ENCODE measurements around the gene EMILIN1.
"Not testable (repeated sequence)": the region's sequence is repeated elsewhere in the genome, so short reads cannot be mapped to it uniquely, and the experiment has no call there.

EMILIN1 gene

DNA sequence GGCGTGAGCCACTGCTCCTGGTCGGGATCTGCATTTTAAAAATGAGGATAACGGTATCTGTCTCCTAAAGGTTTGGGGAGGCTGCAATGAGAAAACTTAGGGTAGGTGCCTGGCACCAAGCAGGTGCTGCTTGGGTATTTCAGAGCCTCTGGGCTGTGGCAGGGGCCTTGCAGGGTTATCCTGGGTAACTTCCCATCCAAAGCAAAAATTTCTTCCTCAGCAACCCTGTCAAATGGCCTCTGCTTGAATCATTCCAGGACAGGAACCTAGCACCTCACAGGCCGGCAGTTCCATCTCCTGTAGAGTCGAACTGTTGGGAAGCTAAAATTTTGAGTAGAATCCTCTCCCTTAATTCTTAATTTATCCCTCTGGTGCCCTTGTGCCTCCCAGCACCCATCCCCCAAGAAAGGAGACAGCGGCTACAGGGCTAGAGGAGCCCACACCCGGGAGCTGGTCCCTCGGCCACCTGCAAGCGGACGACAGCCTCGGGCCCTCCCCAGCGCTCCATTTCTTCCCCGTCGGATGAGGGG is 39.6 kb downstream of the EMILIN1 start:
- DNase-seq (ENCODE audit: extremely low spot score, insufficient read length, low read depth) (no peak), FAIRE-seq (no peak)

DNA sequence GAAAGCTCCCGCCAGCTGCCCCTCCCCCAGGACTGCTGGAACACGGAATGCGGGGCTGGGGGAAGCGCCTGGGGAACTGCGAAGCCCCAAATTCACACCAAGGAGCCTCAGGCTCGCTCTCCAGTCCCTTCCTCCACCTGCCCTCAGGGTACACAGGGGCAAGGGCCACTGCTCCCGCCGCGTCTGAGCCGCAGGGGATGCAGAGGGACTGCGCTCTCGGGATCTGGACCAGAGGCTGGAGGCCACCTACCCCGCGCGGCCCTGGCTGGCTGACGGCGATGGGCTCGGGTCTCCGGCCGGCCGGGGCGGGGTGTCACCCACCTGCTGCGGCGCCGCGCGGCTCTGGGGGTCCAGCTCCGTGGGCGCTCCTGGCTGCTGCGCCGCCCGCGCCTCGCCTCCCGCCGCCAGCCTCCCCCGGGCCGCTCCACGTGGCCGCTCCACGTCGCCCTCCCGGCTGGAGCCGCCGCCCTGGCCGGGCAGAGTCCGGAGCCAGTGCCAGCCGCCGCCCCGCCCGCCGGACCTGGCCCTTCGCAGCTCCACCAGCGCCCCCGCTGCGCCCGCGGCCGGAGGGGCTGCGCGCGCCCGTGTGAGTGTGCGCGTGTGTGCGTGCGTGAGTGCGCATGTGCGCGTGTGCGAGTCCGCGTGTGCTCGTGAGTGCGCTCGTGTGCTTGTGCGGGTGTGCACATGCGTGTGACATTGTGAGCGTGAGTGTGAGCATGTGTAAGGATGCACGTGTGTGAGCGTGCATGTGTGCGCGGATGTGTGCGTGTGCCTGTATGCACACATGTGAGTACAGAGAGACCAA is 40.3 kb downstream of the EMILIN1 start, which contains the start of gene CGREF1:
Gene CGREF1 (minus strand): TSS at position 604 of the 805 bp plus-strand sequence. CDS start 14,762 bp downstream, outside the sequence.
- FAIRE-seq, result no peak
- no peak for DNase-seq (ENCODE audit: extremely low spot score, insufficient read length, low read depth)

DNA sequence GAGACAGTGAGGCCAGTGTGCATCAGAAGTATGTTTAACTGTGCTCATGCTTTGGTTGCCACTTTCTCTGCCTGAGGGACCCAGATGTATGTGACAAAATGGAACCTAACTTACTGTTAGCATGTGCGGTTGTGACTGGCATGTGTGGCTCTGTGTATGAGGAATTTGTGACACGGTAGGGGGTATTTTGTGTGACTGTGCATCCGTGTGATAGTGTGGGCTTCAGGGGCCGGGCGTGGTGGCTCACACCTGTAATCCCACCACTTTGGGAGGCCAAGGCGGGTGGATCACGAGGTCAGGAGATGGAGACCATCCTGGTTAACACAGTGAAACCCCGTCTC is 40.9 kb downstream of the EMILIN1 start:
- FAIRE-seq; DNase-seq (ENCODE audit: extremely low spot score, insufficient read length, low read depth): not testable (repeated sequence)

DNA sequence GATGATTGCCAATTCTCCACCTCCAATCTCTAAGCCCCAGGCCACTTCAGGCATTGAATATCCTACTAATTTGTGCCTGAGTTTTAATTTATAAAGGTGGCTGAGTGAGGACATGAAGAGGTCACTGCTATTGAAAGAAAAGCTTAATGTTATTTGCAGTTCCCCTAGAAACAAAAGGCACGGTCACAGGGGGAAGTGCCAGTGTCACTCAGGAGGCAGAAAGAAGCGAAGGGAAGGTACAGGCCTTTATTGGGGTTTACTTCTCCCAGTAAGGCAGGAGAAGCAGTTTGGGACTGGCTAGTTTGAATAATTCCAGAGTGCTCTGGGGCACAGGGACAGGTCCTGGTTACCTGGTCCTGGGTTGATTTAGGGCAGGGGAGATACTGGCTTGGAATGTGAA is 43.5 kb downstream of the EMILIN1 start:
- DNase-seq (ENCODE audit: extremely low spot score, insufficient read length, low read depth) (no peak), FAIRE-seq (no peak)

DNA sequence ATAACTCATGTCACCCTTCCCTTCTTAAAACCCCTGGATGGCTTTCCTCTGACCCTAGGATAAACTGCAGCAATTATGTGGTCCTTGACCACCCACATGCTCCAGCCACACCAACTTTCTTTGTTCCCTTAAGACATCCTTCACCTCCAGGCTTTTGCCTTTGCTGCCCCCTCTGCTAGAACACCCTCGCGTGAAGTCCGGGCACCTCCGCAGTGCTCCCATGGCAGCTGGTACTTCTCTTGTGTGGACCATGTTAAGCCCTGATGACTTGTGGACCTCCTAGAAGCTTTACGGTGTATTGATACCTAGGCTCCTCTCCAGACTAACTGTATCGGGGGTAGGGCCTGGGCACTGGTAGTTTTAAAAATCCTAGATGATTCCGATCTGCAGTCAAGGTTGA is 44.4 kb downstream of the EMILIN1 start:
- DNase-seq (ENCODE audit: extremely low spot score, insufficient read length, low read depth), result no peak
- no peak for FAIRE-seq

DNA sequence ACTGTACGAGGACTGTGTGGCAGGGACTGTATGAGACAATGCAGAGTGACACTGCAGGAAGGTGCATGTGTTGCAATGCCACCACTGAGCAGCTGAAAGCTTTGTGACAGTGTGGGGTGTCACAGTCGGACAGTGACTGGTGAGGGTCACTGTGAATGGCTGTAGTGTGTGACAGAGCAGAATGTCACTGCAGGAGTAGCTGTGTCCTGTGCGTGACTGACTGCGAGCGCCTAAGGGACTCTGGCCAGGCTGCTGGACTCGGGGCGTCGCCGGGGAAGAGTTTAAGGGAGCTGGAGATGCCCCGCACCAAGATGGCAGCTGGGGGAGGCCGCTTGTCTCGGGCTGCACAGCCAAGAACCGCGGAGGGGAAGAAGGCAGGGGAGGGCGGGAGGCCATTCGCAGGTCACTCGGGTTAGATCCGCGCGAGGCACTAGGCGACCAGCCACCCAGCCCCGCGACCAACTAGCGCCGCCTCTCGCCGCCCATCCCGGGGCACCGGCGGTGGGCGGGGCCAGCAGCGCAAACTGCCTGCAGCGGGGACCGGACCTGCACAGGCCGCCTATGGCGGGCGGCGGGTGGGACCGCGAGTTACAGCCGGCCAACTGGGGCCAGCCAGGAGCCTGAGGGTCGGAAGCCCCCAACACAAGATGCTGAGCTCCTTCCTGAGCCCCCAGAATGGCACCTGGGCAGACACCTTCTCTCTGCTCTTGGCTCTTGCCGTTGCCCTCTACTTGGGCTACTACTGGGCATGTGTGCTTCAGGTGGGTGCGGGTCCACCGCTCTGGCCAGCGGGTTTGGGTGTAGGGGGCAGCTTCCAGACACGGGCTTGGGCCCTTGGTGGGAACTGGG is 45.1 kb downstream of the EMILIN1 start, which contains the start of gene ABHD1:
Gene ABHD1 (plus strand): TSS at position 514 of the 849 bp plus-strand sequence. CDS start 134 bp downstream, at position 648.
- no peak for DNase-seq (ENCODE audit: extremely low spot score, insufficient read length, low read depth)
- FAIRE-seq, result no peak

DNA sequence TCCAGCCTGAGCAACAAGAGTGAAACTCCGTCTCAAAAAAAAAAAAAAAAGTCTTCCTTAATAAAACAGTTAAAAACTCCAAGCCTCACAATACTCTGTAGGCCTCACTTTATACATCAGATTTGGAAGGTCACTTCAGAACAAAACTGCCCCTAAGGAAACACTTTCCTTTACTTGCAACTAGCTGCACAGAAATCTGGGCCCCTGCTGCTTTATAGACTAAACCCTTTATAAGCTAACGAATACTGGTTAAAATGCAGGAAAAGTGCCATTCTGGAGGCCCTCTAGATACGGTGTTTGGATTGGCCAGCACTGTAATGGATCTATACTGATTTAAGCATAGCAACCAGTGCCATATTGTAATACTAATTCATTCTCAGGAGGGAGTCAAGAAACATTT is 46.7 kb downstream of the EMILIN1 start:
- DNase-seq (ENCODE audit: extremely low spot score, insufficient read length, low read depth), result no peak
- no peak for FAIRE-seq

DNA sequence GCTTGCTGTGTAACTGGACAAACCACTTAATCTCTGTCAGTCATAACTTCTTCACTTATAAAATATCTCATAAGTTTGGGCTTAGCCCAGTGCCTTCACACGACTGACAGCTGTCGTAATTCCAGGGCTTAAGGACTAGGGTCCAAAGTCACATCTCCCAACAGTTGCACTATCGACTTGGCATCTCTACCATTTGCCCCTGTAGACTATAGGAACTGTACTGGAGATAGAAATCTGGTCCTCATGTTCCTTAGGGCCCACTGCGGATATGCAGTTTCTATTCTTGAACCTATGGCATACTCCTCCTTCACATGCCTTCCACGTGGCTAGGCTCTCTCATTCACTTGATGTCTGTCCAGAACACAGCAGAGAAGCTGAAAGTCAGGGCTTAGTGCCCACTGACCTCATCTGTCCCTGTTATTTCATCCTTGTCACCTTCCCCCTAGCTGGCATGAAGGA is 47.9 kb downstream of the EMILIN1 start:
- DNase-seq (ENCODE audit: extremely low spot score, insufficient read length, low read depth) (no peak), FAIRE-seq (no peak)

DNA sequence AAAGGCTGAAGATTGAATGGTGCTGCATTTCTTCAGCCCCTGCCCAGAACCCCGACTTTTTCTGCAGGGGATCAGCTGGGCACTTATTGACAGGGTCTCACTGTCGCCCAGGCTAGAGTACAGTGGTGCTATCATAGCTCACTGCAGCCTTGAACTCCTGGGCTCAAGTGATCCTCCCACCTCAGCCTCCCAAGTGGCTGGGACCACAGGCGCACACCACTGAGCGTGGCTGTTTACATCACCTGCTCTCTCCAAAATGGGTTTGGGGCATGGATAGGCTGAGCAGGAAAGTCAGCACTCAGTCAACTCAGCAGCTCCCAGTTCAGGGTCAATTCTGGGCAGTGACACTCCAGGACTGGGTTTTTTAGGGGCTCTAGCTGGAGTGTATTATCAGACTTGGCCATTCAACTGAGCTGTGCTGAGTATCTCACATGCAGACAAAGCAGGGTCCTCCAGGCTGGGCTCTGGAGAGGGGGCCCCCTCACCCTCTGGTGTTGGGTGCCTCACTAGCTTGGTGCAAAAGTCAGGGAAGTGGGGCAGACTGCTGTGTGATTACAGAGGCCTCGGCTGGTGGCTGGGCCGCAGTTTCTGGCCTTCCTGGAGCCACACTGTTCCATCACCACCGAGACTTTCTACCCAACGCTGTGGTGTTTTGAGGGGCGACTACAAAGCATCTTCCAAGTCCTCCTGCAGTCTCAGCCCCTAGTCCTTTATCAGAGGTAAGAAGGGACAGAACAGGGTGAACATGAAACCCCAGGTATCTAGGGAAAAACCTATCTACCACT is 49.7 kb downstream of the EMILIN1 start:
- FAIRE-seq, result no peak
- DNase-seq (ENCODE audit: extremely low spot score, insufficient read length, low read depth), result no peak

DNA sequence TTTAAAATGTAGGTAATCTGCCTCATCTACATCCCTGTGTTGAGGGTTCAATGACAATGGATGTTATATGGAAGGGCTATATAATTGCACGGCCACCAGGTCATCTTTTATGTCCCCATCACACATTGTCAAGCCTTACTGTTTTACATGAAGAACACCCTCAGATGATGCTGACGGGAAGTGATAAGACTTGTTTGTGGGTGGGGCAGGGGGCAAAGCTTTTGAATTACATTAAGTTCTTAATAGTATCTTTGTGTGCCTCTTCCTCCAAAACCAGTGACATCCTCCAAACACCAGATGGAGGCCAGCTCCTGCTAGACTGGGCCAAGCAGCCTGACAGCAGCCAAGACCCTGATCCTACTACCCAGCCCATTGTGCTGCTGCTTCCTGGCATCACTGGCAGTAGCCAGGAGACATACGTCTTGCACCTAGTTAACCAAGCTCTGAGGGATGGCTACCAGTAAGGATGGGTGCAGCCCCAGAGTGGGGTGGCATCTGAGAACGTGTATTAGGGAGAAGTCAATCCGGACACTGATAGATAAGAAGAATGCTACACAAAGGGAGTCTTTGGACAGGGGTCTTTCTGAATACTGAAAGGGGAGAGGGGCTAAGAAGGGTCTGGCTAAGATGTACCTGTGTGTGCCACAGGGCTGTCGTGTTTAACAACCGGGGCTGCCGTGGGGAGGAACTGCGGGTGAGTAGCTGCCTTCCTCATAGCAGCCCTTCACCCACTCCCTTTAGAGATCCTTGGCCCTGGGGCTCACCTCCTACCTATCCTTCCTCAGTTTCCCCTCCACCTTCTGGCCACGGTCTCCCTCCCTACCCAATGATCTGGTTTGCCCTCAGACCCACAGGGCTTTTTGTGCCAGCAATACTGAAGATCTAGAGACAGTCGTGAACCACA is 50.5 kb downstream of the EMILIN1 start:
- DNase-seq (ENCODE audit: extremely low spot score, insufficient read length, low read depth) (no peak), FAIRE-seq (no peak)

DNA sequence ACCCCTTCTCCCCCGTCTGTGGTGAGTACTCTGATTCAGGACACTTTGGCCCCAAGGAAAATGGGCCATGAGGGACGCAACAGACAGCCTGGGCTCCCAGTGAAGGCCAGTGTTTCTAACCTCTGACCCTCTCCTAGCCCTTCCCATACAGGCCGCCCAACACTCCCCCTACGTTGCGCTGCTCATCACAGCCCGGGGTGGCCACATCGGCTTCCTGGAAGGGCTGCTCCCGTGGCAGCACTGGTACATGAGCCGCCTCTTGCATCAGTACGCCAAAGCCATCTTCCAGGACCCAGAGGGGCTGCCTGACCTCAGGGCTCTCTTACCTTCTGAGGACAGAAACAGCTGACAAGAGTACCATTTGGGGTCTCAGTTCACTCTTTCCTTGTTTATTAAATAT is 52.0 kb downstream of the EMILIN1 start:
- FAIRE-seq, result no peak
- DNase-seq (ENCODE audit: extremely low spot score, insufficient read length, low read depth), result no peak

DNA sequence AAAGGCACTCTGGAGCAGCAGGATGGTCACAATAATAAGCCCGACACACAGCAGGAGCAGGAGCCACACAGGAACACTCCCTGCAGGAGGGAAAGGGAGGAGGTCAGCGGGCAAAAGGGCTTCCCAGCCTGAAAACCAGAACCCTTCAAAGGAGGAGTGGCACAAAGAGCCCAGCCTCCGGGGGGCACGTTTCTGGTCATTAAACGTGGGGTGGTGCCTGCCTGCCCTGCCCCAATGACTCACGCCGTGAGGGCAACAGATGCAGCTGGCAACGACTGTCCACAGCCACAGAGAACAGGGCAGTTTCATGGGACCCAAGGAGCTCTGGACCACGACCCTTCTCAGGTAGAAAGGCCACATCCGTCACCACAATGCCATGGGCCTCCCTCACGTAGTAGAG is 53.0 kb downstream of the EMILIN1 start:
- FAIRE-seq, result no peak
- no peak for DNase-seq (ENCODE audit: extremely low spot score, insufficient read length, low read depth)

DNA sequence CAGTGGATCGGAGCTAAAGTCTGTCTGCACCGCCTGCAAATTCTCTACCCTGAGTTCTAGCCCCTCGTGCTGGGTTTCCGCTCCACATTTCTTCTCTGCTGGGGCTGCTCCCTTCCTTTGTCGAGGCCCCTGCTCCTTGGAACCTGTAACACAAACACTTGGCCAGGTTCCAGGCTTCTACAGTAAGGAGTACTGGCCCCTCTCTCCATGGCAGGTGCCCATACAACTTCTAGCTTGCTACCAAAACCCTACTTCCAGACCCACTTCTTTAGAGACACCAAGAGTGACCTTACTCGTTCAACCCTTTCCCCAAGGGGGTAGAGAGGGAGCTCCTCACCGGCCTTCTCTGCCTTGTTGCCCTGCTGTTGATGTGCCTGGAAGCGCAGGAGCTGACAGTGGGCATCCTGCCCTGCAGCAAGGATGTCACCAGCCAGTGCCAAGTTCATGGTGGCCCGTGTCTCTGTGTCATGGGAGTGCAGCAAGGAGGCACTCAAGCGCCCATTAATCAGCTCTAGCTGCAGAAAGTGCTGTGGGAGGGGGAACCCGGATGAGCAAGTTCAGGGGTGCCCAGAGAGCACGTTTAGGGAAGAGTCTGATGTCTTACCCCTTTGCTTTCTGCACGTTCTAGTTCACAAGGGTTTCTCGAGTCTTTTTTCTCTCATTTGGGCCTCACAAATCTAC is 54.9 kb downstream of the EMILIN1 start:
- DNase-seq (ENCODE audit: extremely low spot score, insufficient read length, low read depth) (no peak), FAIRE-seq (no peak)

DNA sequence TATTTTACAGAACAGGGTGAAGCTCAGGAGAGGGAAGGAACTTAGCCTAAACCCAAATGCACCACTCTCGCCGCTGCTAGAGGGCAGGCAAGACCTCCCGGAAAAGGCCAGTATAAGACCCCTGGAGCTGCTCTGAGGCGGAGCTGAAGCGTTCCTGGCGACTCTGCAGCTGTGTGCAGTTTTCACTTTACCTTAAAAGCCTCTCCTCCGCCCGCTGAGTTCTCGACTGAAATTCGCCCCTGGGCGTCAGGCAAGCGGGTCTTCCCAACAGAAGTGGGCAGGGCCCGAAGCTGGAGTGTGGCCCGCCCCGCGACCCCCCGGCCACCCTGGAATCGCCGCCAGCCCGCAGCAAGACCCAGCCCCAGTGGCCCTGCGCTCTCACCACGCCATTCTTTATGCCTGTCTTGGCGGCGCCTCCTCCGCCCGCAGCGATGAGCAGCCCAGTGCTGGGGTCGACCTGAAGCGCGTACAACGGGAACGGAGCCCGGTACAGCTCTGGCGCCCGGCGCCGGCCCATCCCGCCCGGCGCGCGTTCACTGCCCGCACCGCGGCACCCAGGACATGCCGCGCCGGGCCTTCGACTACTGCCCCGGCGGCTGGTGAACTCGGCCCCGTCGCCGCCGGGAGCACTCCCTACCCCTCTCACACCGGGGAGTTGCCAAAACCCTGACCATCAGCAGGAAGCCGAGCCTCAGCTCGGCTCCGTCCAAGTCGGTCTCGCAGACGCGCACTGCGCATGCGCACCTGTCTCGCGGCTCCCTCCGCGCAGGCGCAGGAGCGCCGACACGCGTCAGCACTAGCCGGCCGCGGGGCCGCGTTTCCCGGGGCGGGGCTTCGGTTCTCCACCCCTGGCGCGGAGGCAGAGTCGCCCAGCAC is 55.7 kb downstream of the EMILIN1 start, which contains the start of gene PREB:
Gene PREB (minus strand): TSS at position 732 of the 876 bp plus-strand sequence. CDS start 215 bp downstream, at position 517.
- DNase-seq (ENCODE audit: extremely low spot score, insufficient read length, low read depth) (peak; percentile 99), FAIRE-seq (peak; percentile 98)

DNA sequence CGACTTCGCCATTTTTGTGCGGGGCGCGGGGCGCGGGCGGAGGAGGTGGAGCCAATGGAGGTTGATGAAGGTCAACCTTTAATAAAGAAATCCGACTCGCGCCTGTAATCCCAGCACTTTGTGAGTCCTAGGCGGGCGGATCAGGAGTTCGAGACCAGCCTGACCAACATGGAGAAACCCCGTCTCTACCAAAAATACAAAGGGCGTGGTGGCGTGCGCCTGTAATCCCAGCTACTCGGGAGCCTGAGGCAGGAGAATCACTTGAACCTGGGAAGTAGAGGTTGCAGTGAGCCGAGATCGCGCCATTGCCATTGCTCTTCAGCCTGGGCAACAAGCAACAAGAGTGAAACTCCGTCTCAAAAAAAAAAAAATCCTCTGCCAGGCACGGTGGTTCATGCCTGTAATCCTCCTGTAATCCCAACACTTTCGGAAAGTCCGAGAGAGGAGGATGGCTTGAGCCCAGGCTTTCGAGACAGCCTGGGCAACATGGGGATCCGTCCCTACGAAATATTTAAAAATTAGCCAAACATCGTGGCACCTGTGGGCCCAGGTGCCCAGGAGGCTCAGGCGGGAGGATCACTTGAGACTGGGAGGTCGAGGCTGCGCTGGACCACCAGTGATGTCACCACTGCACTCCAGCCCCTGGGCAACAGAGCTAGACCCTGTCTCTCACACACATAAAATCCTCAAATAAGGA is 56.5 kb downstream of the EMILIN1 start:
- DNase-seq (ENCODE audit: extremely low spot score, insufficient read length, low read depth) (no peak), FAIRE-seq (no peak)

DNA sequence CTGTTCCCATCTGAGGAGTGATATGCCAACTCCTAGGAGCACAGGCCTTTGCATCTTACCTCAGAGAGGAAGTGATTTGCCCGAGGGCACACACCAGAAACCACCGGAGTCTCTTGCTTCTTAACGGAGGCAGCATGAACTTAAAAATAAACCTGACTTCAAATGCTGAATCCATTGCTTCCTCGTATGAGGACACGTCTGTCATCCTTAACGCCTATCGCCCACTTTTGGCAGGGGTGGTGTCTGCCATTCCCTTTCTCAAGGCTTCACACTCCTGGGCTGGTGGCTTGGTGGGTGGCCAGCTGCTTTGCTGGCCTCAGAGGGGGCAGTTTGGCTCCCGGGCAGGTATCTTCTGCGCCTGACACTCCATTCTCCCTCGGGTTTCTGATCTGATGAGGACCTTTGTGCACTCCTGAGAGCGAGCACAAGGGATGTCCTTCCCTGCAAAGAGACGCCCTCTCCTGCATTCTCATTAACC is 57.1 kb downstream of the EMILIN1 start:
- FAIRE-seq, result no peak

More for the DNA sequence above, 57.1 kb downstream of the EMILIN1 start:
- no peak for DNase-seq (ENCODE audit: extremely low spot score, insufficient read length, low read depth)

Data from GM18507 (cell line).